HepG2 (cell line): ENCODE measurements around the gene LRRC45. TPM values are rescaled to one million over a fixed set of nuclear protein-coding genes. Genes with fewer than 3 reads are reported as not detected.
A peak's percentile ranks its signal among the peaks of the same experiment; 100 is the strongest.

ENCODE experiments used
- ARID3A ChIP-seq: IDR thresholded peaks from 2 replicates; pipeline ENCODE4 v1.6.1; 2012; ENCODE audit warnings: low read depth, low read length, improper control_type of control experiment
- ASH2L ChIP-seq: fragments of 300-600, 200-600 bp; sonication (generic); IDR thresholded peaks from 2 replicates; pipeline ENCODE4 v1.7.0; 2017; ENCODE audit warnings: low read depth, mild to moderate bottlenecking, moderate library complexity, mixed read lengths, low read length; ENCODE audit not compliant: insufficient read length
- BRD4 ChIP-seq: sonication (generic); formaldehyde crosslinking; IDR thresholded peaks from 2 replicates; pipeline ENCODE4 v1.4.0; 2020; ENCODE audit warnings: missing genetic modification reagents
- E2F2 ChIP-seq: sonication (generic); formaldehyde crosslinking; IDR thresholded peaks from 2 replicates; pipeline ENCODE4 v1.4.0; 2020; ENCODE audit warnings: missing genetic modification reagents, borderline replicate concordance
- ELF1 ChIP-seq: sonication (generic); formaldehyde crosslinking; IDR thresholded peaks from 2 replicates; pipeline ENCODE4 v1.4.0; 2020; ENCODE audit warnings: missing genetic modification reagents
- ERF ChIP-seq: IDR thresholded peaks from 2 replicates; pipeline ENCODE4 v1.6.1; 2018; ENCODE audit warnings: missing biosample characterization, missing genetic modification reagents
- ETV6 ChIP-seq: sonication (generic); formaldehyde crosslinking; conservative IDR thresholded peaks from 2 replicates; pipeline ENCODE4 v1.4.0; 2020; ENCODE audit warnings: missing genetic modification reagents
- HOXA3 ChIP-seq: sonication (generic); formaldehyde crosslinking; IDR thresholded peaks from 2 replicates; pipeline ENCODE4 v1.5.0; 2020; ENCODE audit warnings: missing genetic modification reagents
- KMT2B ChIP-seq: IDR thresholded peaks from 2 replicates; pipeline ENCODE4 v1.6.1; 2016; ENCODE audit warnings: missing genetic modification reagents, missing compliant biosample characterization
- MEIS1 ChIP-seq: sonication (generic); formaldehyde crosslinking; IDR thresholded peaks from 2 replicates; pipeline ENCODE4 v1.9.0; 2021; ENCODE audit warnings: mild to moderate bottlenecking, missing genetic modification reagents, moderate library complexity, borderline replicate concordance
- NFRKB ChIP-seq: fragments of 450-650 bp; IDR thresholded peaks from 2 replicates; pipeline ENCODE4 v1.6.1; 2017
- REPIN1 ChIP-seq: sonication (generic); formaldehyde crosslinking; IDR thresholded peaks from 2 replicates; pipeline ENCODE4 v1.8.0; 2022; ENCODE audit warnings: missing genetic modification reagents, low read depth, mild to moderate bottlenecking, borderline replicate concordance
- TBX2 ChIP-seq: sonication (generic); formaldehyde crosslinking; IDR thresholded peaks from 2 replicates; pipeline ENCODE4 v1.5.0; 2020; ENCODE audit warnings: missing genetic modification reagents, mild to moderate bottlenecking, borderline replicate concordance
- U2AF1 ChIP-seq: fragments of 200-400 bp; formaldehyde crosslinking; optimal IDR thresholded peaks from 2 replicates; pipeline ENCODE3; 2017; ENCODE audit warnings: mild to moderate bottlenecking, low read depth, low read length
- ZBTB1 ChIP-seq: sonication (generic); formaldehyde crosslinking; IDR thresholded peaks from 2 replicates; pipeline ENCODE4 v1.4.0; 2020; ENCODE audit warnings: missing genetic modification reagents, borderline replicate concordance
- ZNF331 ChIP-seq: sonication (generic); formaldehyde crosslinking; IDR thresholded peaks from 2 replicates; pipeline ENCODE4 v1.4.0; 2020; ENCODE audit warnings: missing genetic modification reagents
- ZNF333 ChIP-seq: sonication (generic); formaldehyde crosslinking; IDR thresholded peaks from 2 replicates; pipeline ENCODE4 v1.4.0; 2020; ENCODE audit warnings: mild to moderate bottlenecking, missing genetic modification reagents, borderline replicate concordance
- ZNF546 ChIP-seq: sonication (generic); formaldehyde crosslinking; conservative IDR thresholded peaks from 2 replicates; pipeline ENCODE4 v1.8.1; 2023; ENCODE audit warnings: mild to moderate bottlenecking, missing genetic modification reagents
- ZNF567 ChIP-seq: sonication (generic); formaldehyde crosslinking; IDR thresholded peaks from 2 replicates; pipeline ENCODE4 v1.8.1; 2023; ENCODE audit warnings: mild to moderate bottlenecking, missing genetic modification reagents, borderline replicate concordance
- ZNF577 ChIP-seq: sonication (generic); formaldehyde crosslinking; IDR thresholded peaks from 2 replicates; pipeline ENCODE4 v1.4.0; 2020; ENCODE audit warnings: mild to moderate bottlenecking, low read depth, missing genetic modification reagents, borderline replicate concordance
- ZSCAN22 ChIP-seq: sonication (generic); formaldehyde crosslinking; IDR thresholded peaks from 2 replicates; pipeline ENCODE4 v1.4.0; 2020; ENCODE audit warnings: mild to moderate bottlenecking, missing genetic modification reagents
- polyA plus RNA-seq, 8 experiments: library from polyadenylated mRNA; depleted of rRNA in 3 of 8; stranded (reverse) in 7 of 8; unstranded in 1 of 8; fragments of >200 nt; fragmentation: Illumina TruSeq in 4 of 8; extraction: Trizol in 4 of 8; gene quantifications; 2 replicates each; pipeline versions ENCODE4 v1.2.1 to v1.2.3, GENCODE V29; 2011 to 2016; ENCODE audit warnings: low read depth in 4 of 8, missing spikeins in 1 of 8, mixed read lengths in 1 of 8; ENCODE audit not compliant: insufficient read depth in 1 of 8
- total RNA-seq, 5 experiments: library from RNA; depleted of rRNA; stranded (reverse); fragments of >200 nt; fragmentation: Illumina TruSeq; extraction: Trizol; gene quantifications; 2 replicates each; pipeline ENCODE4 v1.2.3, GENCODE V29; 2016; ENCODE audit warnings: low read depth in 1 of 5
- TF ChIP-seq, protein P1 (sequence below): sonication (generic); formaldehyde crosslinking; IDR thresholded peaks from 2 replicates; pipeline ENCODE4 v1.8.0; 2022; ENCODE audit warnings: missing genetic modification reagents, mild to moderate bottlenecking, borderline replicate concordance
- TF ChIP-seq, protein P2 (sequence below): sonication (generic); formaldehyde crosslinking; IDR thresholded peaks from 2 replicates; pipeline ENCODE4 v1.8.1; 2023; ENCODE audit warnings: mild to moderate bottlenecking, missing genetic modification reagents
- TF ChIP-seq, protein P3 (sequence below): sonication (generic); formaldehyde crosslinking; IDR thresholded peaks from 2 replicates; pipeline ENCODE4 v1.4.0; 2020; ENCODE audit warnings: missing genetic modification reagents; ENCODE audit errors: not compliant biosample characterization

The LRRC45 gene
- total and polyA plus RNA-seq, 2 of the 13 experiments (the other 11 are each of a cell fraction or from before 2014, with no cell fraction given): 11.6 to 48.1 TPM

GRCh38 chr17:82000803-82001570 is 22.1 kb upstream of the LRRC45 start (continued):
- no peak for TF ChIP-seq ARID3A
- TF ChIP-seq BRD4 (CRISPR knock-in tag): peak; percentile 97
- TF ChIP-seq MEIS1 (CRISPR knock-in tag): peak; percentile 82; the same call in 1 of the 2 replicates
- peak; percentile 27; the same call in 1 of the 2 replicates for TF ChIP-seq KMT2B (CRISPR knock-in tag)
- TF ChIP-seq TBX2: peak; percentile 92
- TF ChIP-seq ZNF546 (CRISPR knock-in tag): peak; percentile 32; the same call in 1 of the 2 replicates
- TF ChIP-seq ZBTB1 (CRISPR knock-in tag): 0 out of 2 replicates have a peak, but pooled peaks have one; percentile 42
- no peak for TF ChIP-seq NFRKB
- peak; percentile 96; the same call in 1 of the 2 replicates for TF ChIP-seq ERF (CRISPR knock-in tag)
- TF ChIP-seq ZNF333 (CRISPR knock-in tag): peak; percentile 92
- peak; percentile 33 for TF ChIP-seq U2AF1
- peak; percentile 34 for TF ChIP-seq ASH2L
- peak; percentile 55; the same call in 1 of the 2 replicates for TF ChIP-seq ZSCAN22
- TF ChIP-seq ZNF577 (CRISPR knock-in tag): no peak
- peak; percentile 79 for TF ChIP-seq ETV6 (CRISPR knock-in tag)
- TF ChIP-seq, protein P1, sequence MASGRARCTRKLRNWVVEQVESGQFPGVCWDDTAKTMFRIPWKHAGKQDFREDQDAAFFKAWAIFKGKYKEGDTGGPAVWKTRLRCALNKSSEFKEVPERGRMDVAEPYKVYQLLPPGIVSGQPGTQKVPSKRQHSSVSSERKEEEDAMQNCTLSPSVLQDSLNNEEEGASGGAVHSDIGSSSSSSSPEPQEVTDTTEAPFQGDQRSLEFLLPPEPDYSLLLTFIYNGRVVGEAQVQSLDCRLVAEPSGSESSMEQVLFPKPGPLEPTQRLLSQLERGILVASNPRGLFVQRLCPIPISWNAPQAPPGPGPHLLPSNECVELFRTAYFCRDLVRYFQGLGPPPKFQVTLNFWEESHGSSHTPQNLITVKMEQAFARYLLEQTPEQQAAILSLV (CRISPR knock-in tag): no peak; the same call in none of the 2 replicates
- TF ChIP-seq REPIN1 (CRISPR knock-in tag): peak; percentile 96
- TF ChIP-seq ELF1 (CRISPR knock-in tag): peak; percentile 82
- TF ChIP-seq E2F2 (CRISPR knock-in tag): peak; percentile 64; the same call in 1 of the 2 replicates
- TF ChIP-seq, protein P2, sequence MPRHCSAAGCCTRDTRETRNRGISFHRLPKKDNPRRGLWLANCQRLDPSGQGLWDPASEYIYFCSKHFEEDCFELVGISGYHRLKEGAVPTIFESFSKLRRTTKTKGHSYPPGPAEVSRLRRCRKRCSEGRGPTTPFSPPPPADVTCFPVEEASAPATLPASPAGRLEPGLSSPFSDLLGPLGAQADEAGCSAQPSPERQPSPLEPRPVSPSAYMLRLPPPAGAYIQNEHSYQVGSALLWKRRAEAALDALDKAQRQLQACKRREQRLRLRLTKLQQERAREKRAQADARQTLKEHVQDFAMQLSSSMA (CRISPR knock-in tag): peak; percentile 76; the same call in 1 of the 2 replicates
- TF ChIP-seq, protein P3, sequence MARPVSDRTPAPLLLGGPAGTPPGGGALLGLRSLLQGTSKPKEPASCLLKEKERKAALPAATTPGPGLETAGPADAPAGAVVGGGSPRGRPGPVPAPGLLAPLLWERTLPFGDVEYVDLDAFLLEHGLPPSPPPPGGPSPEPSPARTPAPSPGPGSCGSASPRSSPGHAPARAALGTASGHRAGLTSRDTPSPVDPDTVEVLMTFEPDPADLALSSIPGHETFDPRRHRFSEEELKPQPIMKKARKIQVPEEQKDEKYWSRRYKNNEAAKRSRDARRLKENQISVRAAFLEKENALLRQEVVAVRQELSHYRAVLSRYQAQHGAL (CRISPR knock-in tag): no peak
- TF ChIP-seq HOXA3 (CRISPR knock-in tag): peak; percentile 97
- TF ChIP-seq ZNF331: peak; percentile 86
- peak; percentile 91 for TF ChIP-seq ZNF567 (CRISPR knock-in tag)
